Kasumi-1 (cell line): ENCODE measurements around the gene MAD1L1.

Source experiments
- DNase-seq, 2 experiments: peaks; one replicate each; lab custom pipeline; 2025; lab: John Stamatoyannopoulos, UW

MAD1L1 gene

DNA sequence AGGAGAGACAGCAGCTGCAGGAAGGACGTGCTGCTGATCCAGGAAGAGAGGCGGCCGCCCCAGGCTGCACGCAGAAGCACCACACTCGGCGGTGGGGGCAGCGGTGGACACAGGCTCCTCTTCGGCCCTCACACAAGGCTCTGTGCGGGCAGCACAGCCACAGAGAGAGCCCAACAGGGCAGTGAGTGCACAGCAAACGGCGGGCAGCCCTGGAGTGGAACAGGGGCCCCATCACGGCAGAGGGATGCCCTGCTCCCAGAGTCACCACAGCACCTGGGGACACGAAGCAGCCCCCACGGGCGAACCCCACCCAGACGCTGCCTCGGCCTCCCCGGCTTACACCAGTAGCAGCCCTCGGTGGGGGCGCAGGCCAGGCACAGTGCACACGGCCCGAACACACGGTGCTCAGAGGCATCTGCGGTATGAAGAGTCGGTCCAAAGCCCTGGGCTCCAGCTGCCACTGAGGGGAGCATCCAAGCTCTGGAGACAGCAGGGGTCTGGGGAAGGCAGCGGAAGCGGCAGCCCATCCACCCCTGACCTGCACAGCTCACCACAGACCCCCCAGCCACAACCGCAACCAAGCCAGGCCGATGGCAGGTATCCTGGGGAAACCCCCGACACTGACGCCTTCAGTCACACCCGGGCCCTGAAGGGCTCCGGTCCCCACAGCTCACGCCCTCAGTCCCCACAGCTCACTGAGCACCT, 26.1 kb upstream of the MAD1L1 start:
- no peak for DNase-seq

DNA sequence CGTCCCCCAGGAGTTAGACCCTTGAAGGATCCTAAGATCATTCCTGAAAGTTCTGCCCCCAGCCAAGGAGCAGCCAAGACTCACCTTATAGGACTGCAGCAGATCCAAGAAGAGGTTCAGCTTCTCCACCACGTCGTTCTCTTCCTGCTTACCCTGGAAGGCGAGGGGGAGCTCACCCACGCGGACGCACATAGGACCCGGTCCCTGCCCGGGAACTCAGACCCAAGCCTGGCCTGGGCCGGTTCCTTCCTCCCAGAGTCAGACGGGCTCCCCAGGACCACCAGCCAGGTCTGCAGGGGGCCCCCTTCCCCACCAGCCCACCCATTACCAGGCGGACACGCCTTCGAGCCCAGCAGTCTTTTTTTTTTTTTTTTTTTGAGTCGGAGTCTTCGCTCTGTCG, 24.9 kb upstream of the MAD1L1 start:
- DNase-seq, result no peak

DNA sequence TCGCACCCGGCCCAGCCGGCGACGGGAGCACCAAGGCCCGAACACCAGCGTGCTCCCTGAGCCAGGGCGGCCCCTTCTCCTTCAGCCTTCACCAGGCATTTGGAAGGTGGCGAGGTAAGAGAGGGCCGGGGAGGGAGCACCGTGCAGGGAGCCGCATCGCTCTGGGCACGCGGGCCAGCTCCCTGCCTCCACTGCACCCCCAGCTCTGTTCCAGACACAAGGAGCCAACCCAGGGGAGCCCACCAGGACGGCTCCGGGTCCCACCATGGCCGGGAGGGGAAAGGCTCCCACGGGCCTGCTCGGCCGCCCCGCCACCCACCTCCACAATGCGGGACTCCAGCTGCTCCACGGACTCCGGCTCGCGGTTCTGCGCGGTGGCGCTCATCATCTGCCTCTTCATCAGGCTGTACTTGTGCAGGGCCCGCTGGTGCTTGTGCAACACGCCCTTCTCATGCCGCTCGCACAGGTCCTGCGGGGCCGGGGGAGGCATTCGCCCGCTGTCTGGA, 24.4 kb upstream of the MAD1L1 start:
- DNase-seq, result no peak

DNA sequence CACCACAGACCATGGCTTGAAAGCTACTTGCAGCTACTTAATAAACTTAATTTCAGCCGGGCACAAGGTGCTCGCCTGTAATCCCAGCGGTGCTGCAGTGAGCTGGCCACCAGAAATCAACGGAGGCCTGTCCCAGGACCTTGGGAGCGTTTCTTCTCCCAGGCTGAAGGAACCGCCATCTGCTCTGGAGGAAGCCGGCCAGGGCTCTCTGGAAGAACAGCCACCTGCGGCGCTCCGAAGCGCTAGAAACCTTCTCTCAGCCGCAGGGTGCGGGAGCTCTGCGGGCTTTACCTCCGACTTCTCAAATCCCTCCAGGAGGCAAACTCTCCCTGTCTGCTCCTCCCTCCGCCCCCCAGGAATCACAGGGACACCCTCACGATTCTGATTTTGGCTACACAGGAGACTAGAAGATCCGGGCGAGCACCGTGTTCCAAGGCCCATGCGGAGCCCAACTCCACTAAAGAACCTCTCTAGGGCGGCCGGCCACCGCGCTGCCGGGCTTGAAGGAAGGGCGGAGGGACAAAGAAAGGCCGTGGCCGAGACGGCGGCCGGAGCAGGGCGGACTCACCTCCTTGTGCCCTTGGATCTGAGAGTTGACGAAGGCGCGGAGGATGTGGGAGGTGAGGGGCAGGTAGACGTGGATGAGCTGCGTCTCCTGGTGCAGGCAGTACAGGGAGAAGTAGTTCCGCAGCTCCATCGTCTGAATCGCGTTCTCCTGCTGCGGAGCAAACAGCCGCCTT, 23.7 kb upstream of the MAD1L1 start:
- DNase-seq, result no peak

DNA sequence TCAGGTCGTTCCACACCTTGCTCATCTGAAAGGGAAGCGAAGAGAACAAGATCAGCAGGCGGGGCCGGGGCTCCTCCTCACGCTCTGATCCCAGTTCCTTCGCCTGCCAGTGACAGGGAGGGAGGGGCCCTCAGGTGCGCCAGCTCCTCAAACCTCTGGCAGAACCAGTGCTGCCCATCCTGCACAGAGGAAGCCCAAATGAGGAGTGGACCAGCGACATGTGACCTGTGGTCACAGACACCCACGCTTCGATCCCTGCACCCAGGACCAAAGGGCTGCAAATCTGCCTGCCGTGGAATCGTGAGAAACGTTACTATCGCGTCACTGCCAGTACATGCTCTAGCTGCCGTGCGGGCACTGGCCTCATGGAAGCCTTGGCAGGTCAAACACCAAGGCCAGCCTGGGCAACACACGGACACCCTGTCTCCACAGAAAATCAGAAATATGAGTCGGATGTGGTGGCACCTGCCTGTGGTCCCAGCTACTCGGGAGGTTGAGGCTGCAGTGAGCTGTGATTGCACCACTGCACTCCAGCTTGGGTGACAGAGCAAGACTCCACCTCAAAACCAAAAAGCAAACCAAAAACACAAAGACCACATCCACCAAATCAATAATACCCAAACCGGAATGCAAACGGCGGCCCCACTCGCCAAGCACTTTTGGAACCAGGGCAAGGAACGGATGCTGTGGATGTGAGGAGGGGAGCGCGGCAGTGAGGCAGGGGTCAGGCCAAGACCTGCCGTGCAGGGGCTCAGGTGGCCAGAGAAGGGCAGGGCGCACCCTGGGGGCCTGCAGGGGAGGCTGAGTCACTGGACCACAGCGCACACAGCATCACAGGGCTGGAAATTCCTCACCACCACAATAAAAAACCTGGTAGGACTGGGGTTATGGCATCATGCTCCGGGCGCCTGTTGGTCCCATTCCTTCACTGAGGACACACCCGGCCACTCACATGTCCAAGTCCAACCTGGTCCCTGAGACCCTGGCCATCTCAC, 22.7 kb upstream of the MAD1L1 start:
- no peak for DNase-seq

DNA sequence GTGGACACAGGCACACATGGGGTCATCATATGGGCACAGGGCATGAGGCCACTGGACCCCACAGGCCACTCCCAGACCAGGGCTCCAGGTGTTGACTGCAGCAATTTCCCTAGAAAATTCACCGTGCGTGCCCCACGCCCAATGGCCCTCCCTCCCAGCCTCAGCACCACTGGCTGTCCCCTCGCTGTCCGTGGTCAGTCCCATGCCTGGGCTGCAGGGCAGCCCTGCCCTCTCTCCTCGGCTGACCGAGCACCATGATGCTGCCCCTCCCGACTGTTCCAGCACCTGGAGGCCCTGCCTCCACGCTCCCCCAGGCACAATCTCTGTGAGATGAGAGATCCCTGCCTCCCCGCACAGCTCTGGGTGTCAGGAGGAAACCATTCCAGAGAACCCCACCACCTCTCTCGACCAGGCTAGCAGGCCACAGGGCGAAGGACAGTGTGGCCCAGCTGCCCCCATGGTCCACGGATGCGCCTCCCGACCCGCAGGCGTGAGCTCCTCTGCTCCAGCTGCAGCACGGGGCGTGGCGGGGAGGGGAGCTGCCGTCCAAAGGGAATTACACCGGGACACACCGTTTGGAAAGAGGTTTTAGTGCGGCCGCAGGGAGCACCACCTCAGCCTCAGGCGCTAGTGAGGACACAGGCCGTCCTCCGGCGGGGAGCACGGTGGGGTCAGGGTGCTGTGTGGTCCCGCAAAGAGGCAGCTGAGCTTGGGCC, 21.8 kb upstream of the MAD1L1 start:
- no peak for DNase-seq

DNA sequence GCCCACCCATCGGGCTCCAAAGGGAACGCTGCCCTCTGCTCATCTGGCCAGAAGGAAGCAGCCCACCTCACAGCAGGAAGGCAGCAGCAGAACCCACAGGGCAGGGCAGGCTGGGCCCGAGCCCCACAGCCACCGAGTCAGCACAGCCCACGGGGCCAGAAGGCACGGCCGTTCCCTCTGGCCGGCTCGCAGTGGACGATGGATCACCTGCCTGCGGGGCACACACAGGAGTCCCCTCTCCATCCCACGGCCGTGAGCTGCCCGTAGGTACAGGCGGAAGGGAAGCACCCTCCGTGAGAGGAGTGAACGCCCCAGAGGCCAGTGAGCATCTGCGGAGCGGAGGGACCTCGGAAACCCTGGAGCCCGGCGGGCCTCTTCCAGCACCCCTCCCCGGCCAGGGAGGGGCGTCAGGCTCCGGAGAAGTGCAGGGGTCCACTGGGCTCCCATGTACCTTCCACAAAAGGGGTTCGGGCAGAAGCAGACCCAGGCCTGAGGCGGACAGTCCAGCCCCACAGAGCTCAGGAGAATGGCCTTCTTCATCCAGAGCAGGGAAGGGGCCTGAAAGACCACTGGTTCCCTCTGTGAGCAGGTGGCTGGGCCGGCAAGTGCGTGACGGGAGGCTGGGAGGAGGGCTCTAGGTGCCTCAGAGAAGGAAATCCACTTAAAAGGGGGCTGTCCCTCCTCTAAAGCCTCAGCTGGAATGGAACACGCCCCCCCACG, 20.9 kb upstream of the MAD1L1 start:
- DNase-seq, result no peak

DNA sequence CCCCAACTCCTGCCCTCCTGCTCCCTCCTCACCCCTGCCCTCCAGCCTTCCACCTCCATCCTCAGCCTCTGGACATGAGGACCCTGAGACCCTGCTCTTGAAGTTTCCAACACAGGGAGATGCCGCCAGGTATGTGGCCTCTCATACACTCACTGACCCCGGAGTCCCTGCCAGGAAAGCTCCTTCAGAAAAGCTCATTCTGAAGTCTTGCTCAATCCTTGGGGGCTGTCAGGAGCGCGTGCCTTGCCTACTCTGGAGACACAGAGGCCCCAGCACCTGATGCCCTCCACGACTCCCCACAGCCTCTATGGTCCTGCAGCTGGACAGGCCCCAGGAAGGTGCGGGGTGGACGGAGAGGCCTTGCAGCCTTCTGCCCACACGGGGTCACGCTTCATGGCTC, 20.3 kb upstream of the MAD1L1 start:
- no peak for DNase-seq

DNA sequence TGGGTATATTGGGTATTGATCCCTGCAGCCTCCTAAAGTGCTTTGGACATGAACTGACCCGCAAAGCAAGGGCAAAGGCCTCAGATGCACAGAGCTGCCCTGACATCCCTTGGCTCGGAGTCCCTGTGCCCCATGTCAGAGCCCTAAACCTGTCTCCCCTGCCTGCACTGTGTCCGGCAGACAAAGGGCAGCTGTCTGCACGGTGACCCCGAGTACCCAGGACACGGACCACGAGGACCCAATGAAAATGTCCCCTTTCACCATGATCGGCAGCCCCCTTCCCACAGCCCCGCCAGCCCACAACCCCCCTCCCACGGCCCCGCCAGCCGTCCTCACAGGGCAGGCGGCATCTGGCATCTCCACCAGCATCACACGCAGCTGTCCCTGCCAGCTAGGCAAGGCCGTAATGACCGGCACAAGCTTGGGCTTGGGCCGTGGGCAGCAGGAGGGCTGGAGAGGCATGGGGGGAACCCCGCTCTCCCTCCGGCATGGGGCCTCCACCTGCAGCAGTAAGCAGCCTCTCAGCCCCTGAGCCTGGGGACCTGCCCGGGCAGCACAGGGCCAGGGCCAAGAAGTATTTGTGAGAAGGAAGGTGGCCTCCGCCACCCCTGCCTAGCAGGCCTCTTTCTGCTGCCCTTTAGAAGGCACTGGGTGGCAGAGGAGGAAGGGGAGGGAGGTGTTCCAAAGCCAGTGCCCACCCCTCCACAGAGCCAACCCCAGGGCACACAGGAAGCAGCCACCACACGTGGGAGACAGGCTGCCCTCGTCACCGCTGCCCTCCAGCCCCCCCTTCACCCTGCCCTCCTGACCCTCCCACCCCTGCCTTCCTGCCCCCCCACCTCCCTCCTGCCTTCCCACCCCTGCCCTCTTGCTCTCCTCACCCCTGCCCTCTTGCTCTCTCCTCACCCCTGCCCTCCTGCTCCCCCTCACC, 19.4 kb upstream of the MAD1L1 start:
- DNase-seq, result no peak

DNA sequence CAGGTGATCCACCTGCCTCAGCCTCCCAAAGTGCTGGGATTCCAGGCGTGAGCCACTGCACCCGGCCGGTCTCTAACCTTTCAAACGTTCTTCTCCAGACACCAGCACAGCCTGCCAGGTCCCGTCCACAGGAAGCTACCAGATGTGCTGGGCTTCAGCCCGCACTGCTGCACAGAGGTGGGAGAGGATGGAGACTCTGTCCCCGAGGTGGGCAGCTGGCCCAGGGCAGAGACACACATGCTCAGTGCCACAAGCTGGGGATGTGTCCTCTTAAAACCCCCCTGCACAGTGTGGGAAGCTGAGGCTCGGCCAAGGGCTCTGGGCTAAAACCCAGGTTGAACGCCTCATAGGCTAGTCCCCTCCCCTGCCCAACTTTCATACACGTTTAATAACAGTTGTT, 18.6 kb upstream of the MAD1L1 start:
- no peak for DNase-seq

DNA sequence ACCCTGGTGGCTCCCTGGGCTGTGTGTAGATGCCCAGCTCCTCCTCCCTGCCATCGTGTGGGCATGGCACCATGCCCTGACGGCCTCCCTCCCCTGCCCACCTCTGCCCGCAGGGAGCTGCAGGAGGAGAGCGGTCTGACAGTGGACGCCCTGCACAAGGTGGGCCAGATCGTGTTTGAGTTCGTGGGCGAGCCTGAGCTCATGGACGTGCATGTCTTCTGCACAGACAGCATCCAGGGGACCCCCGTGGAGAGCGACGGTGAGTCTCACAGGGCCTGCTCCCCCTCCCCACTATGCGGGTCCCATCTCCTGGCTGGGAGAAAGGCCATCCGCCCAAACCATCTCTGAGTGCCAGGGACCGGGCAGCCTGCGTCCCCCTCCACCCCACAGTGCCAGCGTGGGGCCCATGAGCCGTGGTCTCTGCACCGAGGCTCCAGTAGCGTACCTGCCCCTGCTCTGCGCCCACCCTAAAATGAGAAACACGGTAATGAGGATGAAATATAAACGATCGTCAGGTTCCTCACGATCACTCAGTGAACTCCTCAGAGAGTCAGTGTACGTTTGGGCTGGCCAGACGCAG, 17.1 kb upstream of the MAD1L1 start:
- no peak for DNase-seq

DNA sequence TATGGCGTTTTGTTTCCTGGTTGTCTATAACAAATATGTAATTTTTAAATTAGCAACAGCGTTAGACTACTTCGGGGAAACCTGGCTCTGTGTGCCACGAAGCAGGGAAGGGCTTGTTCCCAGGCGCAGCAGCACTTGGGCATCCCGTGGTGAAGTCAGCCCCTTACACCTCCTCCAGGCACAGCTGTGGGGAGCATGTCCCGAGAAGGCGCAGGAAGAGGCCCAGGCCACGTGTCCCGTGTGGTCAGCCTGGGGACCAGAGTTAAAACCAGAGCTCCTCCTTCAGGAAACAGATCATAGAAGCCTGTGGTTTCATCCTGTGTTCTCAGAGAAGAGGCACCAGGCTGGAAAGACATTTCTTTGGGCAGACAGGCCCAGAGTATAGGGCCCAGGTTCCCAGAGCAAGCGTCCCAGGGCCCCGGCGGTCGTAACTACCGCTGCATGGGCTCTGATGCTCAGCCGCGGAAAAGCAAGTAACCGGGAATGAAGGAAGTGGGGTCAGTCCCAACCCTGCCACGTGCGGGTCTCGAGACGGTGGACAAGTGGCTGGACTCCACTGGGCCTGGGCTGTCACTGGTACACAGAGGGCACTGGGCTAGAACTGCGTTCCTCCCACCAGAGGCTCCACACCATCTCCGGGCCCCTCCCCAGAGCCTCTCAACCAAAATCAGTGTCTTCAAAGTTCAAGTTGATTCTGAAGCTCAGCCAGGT, 16.4 kb upstream of the MAD1L1 start:
- DNase-seq, result peak; percentile 80 to 84

DNA sequence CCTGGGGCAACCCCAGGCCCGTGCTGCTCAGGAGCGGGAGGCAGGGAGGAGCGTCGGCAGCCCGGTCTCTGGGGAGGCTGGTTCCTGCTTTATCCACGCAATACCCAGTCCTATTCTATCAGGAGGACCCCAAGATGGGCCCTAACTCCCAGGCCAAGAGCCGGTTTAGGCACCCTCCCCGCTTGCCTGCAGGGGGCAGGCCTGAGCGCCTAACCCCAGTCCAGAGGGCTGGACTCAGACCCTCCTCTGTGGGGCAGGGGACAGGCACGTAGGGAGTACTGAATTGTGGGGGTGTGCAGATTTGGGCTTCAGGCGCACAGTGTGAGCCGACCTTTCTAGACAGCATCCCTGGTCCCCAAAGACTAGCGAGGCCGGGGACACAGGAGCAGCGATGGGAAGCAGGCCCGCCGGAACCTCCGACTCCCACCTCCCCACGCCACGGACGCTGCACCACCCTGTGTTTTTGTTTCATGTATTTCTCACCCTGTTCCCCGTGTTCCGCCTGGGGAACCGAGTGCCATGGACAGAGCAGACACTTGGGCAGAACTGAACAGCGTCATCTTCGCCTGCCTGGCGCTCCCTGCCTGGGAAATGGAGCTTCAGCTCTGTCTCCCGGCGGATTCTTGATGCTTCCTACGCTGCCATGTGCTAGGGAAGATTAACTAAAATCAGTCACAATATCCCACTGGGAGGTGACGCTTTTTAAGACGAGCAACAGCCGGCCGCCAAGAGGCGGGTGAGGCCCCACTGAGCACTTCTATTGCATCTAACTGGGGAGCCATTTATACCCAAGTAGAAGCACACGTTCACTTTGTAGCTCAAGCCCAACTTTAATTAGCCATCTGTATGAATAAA, 14.6 kb upstream of the MAD1L1 start:
- no peak for DNase-seq

DNA sequence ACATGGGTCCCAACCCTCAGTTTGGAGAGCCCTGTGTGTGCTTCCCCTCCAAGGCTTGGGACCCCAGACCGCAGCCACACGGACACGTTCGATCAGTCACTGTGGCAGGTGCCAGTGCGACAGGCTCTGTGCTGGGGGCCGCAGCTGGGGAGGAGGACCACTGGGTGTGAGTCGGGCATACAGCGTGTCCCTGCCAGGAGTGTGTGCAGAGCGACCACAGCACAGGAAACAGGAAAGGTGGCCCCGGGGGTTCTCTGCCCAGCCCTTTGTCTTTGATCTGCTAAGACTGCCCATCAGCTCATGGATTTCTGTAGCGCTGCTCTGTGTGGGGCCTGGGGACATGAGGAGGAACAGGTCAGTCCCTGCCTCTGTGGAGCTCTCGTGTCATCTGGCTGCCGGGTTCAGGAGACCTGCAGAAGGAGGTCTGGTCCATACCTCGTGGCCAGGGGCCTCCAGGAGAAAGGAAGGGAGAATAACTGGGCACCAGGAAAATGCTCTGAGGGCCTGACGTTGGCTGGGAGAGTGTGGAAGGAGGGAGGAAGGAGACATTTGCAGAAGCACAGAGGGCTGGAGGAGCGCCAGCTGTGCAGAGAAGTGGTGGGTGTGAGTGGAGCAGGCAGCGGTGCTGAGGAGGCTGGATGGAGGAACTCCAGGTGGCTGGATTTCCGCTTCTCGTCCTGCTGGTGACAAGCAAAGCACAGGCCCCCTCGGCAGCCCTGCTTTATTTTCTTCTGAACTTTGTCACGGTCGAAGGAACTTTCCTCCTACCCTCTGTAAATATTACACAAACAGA, 13.3 kb upstream of the MAD1L1 start:
- peak; percentile 57 to 61 for DNase-seq

DNA sequence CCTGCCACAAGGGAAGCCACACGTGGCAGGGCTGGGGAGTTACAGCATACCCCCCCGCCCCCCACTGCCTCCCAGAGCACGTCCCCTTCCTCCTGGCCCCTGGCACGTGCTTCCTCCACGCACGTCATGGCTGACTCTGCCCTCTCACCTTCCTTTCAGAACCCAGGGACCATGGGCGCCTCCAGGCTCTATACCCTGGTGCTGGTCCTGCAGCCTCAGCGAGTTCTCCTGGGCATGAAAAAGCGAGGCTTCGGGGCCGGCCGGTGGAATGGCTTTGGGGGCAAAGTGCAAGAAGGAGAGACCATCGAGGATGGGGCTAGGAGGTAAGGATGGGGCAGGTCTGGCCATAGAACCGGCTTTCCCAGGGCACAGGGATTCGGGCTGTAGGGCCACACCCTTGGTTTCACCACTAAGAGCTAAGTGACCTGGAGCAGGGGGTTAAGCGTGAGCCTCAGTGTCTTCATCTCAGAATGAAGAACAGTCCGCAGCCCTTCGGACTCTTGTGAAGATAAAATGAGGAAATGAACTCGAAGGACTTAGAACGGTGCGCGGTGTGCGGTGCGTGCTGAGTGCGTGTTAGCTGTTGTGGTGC, 11.8 kb upstream of the MAD1L1 start:
- no peak for DNase-seq

DNA sequence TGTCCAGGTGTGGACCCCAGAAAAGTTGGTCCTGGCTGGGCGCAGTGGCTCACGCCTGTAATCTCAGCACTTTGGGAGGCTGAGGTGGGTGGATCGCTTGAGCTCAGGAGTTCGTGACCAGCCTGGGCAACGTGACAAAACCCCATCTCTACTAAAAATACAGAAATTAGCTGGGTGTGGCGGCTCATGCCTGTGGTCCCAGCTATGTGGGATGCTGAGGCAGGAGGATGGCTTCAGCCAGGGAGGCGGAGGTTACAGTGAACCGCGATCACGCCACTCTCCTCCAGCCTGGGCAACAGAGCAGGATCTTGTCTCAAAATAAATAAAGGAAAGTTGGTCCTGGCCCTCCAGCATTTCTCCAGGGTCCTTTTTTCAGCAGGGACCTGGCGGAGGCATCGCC, 10.7 kb upstream of the MAD1L1 start:
- DNase-seq, result no peak
